Adipocyte (in vitro differentiated cells): Measurements from ENCODE around the gene AQP10.
"Not testable (repeated sequence)": the region's sequence is repeated elsewhere in the genome, so short reads cannot be mapped to it uniquely, and the experiment has no call there.

ENCODE experiments used
- DNase-seq: peaks from one replicate; pipeline ENCODE4 v3.0.0-alpha.2; 2015; ENCODE audit warnings: low read depth
- H3K27me3 ChIP-seq: replicated peaks from 2 replicates; pipeline ENCODE4 v1.7.0; 2013; ENCODE audit warnings: mild to moderate bottlenecking, low read length, moderate library complexity; ENCODE audit not compliant: control insufficient read depth, insufficient read depth
- H3K36me3 ChIP-seq: 2 replicates; pipeline ENCODE4 v1.7.0; 2013; ENCODE audit warnings: low read length, mild to moderate bottlenecking, moderate library complexity; ENCODE audit not compliant: control insufficient read depth, insufficient read depth, severe bottlenecking
- H3K4me1 ChIP-seq: 2 replicates; pipeline ENCODE4 v1.7.0; 2013; ENCODE audit warnings: mild to moderate bottlenecking, low read length, moderate library complexity; ENCODE audit not compliant: control insufficient read depth, insufficient read depth
- H3K4me3 ChIP-seq: 2 replicates; pipeline ENCODE4 v1.7.0; 2013; ENCODE audit warnings: mild to moderate bottlenecking, low read length, moderate library complexity
- H3K9ac ChIP-seq: 2 replicates; pipeline ENCODE4 v1.7.0; 2013; ENCODE audit warnings: mild to moderate bottlenecking, low read length, moderate library complexity
- H3K9me3 ChIP-seq: 2 replicates; pipeline ENCODE4 v1.7.0; 2013; ENCODE audit warnings: mild to moderate bottlenecking, low read length, moderate library complexity; ENCODE audit not compliant: control insufficient read depth

AQP10 gene

GRCh38 chr1:154334079-154335024 lies 13.5 kb downstream of the AQP10 start:
- peaks cover 73% of the 10 kb centered on the region for H3K36me3 ChIP-seq
- H3K4me3 ChIP-seq = peak overlapping the region; percentile 4
- H3K4me1 ChIP-seq = peaks cover 11% of the 10 kb centered on the region
- peak overlapping the region; percentile 72 for H3K9ac ChIP-seq
- H3K27me3 ChIP-seq = no peaks in the 10 kb centered on the region
- H3K9me3 ChIP-seq = no peaks in the 10 kb centered on the region
- peak; percentile 36 for DNase-seq

GRCh38 chr1:154335025-154335714 lies 14.3 kb downstream of the AQP10 start:
- H3K27me3 ChIP-seq = no peaks in the 10 kb centered on the region
- peaks cover 79% of the 10 kb centered on the region for H3K36me3 ChIP-seq
- peaks cover 11% of the 10 kb centered on the region for H3K4me1 ChIP-seq
- no peaks in the 10 kb centered on the region for H3K9me3 ChIP-seq
- H3K4me3 ChIP-seq = peak overlapping the region; percentile 4
- DNase-seq = peak; percentile 97
- H3K9ac ChIP-seq = peak overlapping the region; percentile 72

GRCh38 chr1:154337253-154337894 lies 16.5 kb downstream of the AQP10 start:
- Histone ChIP-seq H3K27me3 (no peaks in the 10 kb centered on the region), H3K4me1 (peaks cover 11% of the 10 kb centered on the region), H3K9me3 (no peaks in the 10 kb centered on the region), H3K4me3 (no peak overlapping the region), H3K36me3 (peaks cover 79% of the 10 kb centered on the region), H3K9ac (no peak overlapping the region)
- no peak for DNase-seq

GRCh38 chr1:154338875-154339274 lies 18.0 kb downstream of the AQP10 start:
- peaks cover 79% of the 10 kb centered on the region for H3K36me3 ChIP-seq
- no peak for DNase-seq
- no peaks in the 10 kb centered on the region for H3K27me3 ChIP-seq
- H3K9ac ChIP-seq = no peak overlapping the region
- no peaks in the 10 kb centered on the region for H3K9me3 ChIP-seq
- H3K4me3 ChIP-seq = no peak overlapping the region
- peaks cover 11% of the 10 kb centered on the region for H3K4me1 ChIP-seq

GRCh38 chr1:154341366-154341765 lies 20.5 kb downstream of the AQP10 start:
- H3K9ac ChIP-seq, H3K4me3 ChIP-seq, H3K4me1 ChIP-seq, H3K9me3 ChIP-seq, H3K27me3 ChIP-seq, DNase-seq: not testable (repeated sequence)
- peaks cover 94% of the 10 kb centered on the region for H3K36me3 ChIP-seq

- no peaks in the 10 kb centered on the region for H3K9me3 ChIP-seq
- no peaks in the 10 kb centered on the region for H3K4me1 ChIP-seq
- no peaks in the 10 kb centered on the region for H3K27me3 ChIP-seq
- no peak for DNase-seq
- no peak overlapping the region for H3K4me3 ChIP-seq
- no peak overlapping the region for H3K9ac ChIP-seq
- H3K36me3 ChIP-seq = peaks cover 98% of the 10 kb centered on the region
These were observed 21.2 kb downstream of the AQP10 start for GRCh38 chr1:154342132-154342531.

- Histone ChIP-seq H3K9ac (no peak overlapping the region), H3K36me3 (peaks cover 94% of the 10 kb centered on the region), H3K4me3 (no peak overlapping the region), H3K27me3 (no peaks in the 10 kb centered on the region), H3K9me3 (no peaks in the 10 kb centered on the region), H3K4me1 (no peaks in the 10 kb centered on the region)
- no peak for DNase-seq
These were observed 22.1 kb downstream of the AQP10 start for GRCh38 chr1:154342836-154343472.

GRCh38 chr1:154344977-154345837 lies 24.3 kb downstream of the AQP10 start:
- no peaks in the 10 kb centered on the region for H3K27me3 ChIP-seq
- no peak overlapping the region for H3K4me3 ChIP-seq
- no peaks in the 10 kb centered on the region for H3K4me1 ChIP-seq
- H3K36me3 ChIP-seq = peaks cover 89% of the 10 kb centered on the region
- DNase-seq = peak; percentile 62
- H3K9ac ChIP-seq = no peak overlapping the region
- H3K9me3 ChIP-seq = no peaks in the 10 kb centered on the region

- Histone ChIP-seq H3K9ac (no peak overlapping the region), H3K36me3 (peaks cover 77% of the 10 kb centered on the region), H3K4me3 (no peak overlapping the region), H3K4me1 (no peaks in the 10 kb centered on the region), H3K27me3 (no peaks in the 10 kb centered on the region), H3K9me3 (no peaks in the 10 kb centered on the region)
- DNase-seq = no peak
These were observed 25.5 kb downstream of the AQP10 start for GRCh38 chr1:154346276-154346917.

- Histone ChIP-seq H3K36me3 (peaks cover 62% of the 10 kb centered on the region), H3K4me3 (no peak overlapping the region)
- no peak for DNase-seq
These were observed 27.1 kb downstream of the AQP10 start for GRCh38 chr1:154347961-154348360.

More at GRCh38 chr1:154347961-154348360, 27.1 kb downstream of the AQP10 start:
- H3K9me3 ChIP-seq = no peaks in the 10 kb centered on the region
- H3K4me1 ChIP-seq = peaks cover 8% of the 10 kb centered on the region
- H3K9ac ChIP-seq = no peak overlapping the region
- no peaks in the 10 kb centered on the region for H3K27me3 ChIP-seq
